Measurements from ENCODE around the gene KLHL29. TPM values are rescaled to one million over a fixed set of nuclear protein-coding genes. Genes with fewer than 3 reads are reported as not detected.

KLHL29 gene
- polyA plus RNA-seq, 1 donor from 2014 or later: 42.4 TPM

GRCh38 chr2:23500836-23501235 is 115.9 kb downstream of the KLHL29 start:
- Histone ChIP-seq H3F3A (ENCODE audit: insufficient read depth, low read length, poor library complexity, severe bottlenecking) (no peaks in the 10 kb centered on the region), H3K36me3 (ENCODE audit: insufficient read depth, low read length) (no peaks in the 10 kb centered on the region), H3K4me2 (ENCODE audit: low read length) (no peak overlapping the region), H3K27ac (ENCODE audit: low read length) (no peak overlapping the region), H4K20me1 (ENCODE audit: insufficient read depth) (peaks cover 16% of the 10 kb centered on the region), H3K27me3 (ENCODE audit: insufficient read depth, low read depth, low read length) (no peaks in the 10 kb centered on the region), H3K9ac (ENCODE audit: low read length) (no peak overlapping the region), H2AFZ (ENCODE audit: low read depth, low read length) (no peak overlapping the region), H3K9me2 (ENCODE audit: insufficient read depth, low read length) (no peaks in the 10 kb centered on the region), H3K9me3 (ENCODE audit: low read length) (no peaks in the 10 kb centered on the region), H3K79me2 (replicated peaks; ENCODE audit: insufficient read depth, low read length) (no peaks in the 10 kb centered on the region), H3K4me3 (ENCODE audit: low read length) (no peak overlapping the region)
- TF ChIP-seq, protein P1, sequence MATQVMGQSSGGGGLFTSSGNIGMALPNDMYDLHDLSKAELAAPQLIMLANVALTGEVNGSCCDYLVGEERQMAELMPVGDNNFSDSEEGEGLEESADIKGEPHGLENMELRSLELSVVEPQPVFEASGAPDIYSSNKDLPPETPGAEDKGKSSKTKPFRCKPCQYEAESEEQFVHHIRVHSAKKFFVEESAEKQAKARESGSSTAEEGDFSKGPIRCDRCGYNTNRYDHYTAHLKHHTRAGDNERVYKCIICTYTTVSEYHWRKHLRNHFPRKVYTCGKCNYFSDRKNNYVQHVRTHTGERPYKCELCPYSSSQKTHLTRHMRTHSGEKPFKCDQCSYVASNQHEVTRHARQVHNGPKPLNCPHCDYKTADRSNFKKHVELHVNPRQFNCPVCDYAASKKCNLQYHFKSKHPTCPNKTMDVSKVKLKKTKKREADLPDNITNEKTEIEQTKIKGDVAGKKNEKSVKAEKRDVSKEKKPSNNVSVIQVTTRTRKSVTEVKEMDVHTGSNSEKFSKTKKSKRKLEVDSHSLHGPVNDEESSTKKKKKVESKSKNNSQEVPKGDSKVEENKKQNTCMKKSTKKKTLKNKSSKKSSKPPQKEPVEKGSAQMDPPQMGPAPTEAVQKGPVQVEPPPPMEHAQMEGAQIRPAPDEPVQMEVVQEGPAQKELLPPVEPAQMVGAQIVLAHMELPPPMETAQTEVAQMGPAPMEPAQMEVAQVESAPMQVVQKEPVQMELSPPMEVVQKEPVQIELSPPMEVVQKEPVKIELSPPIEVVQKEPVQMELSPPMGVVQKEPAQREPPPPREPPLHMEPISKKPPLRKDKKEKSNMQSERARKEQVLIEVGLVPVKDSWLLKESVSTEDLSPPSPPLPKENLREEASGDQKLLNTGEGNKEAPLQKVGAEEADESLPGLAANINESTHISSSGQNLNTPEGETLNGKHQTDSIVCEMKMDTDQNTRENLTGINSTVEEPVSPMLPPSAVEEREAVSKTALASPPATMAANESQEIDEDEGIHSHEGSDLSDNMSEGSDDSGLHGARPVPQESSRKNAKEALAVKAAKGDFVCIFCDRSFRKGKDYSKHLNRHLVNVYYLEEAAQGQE (IDR thresholded peaks at IDR 0.05; ENCODE audit: borderline replicate concordance): no peak
- TF ChIP-seq CTCF (IDR thresholded peaks at IDR 0.05; ENCODE audit: poor library complexity, severe bottlenecking) (no peak), SMC3 (conservative IDR thresholded peaks at IDR 0.05; ENCODE audit: poor library complexity) (no peak), POLR2AphosphoS5 (IDR thresholded peaks at IDR 0.05) (no peak), EZH2 (IDR thresholded peaks at IDR 0.05; ENCODE audit: borderline replicate concordance, insufficient read depth, low read length, poor library complexity, severe bottlenecking) (no peak), MXI1 (conservative IDR thresholded peaks at IDR 0.05; ENCODE audit: poor library complexity, severe bottlenecking) (no peak), EP300 (conservative IDR thresholded peaks at IDR 0.05; ENCODE audit: poor library complexity, severe bottlenecking) (no peak), TAF1 (IDR thresholded peaks at IDR 0.05; ENCODE audit: low read depth) (no peak), RAD21 (conservative IDR thresholded peaks at IDR 0.05) (no peak)

GRCh38 chr2:23502096-23502495 is 117.1 kb downstream of the KLHL29 start:
- no peak overlapping the region for H3K27ac ChIP-seq (ENCODE audit: low read length)
- H3K9ac ChIP-seq (ENCODE audit: low read length): no peak overlapping the region
- no peak overlapping the region for H3K4me3 ChIP-seq (ENCODE audit: low read length)

More at GRCh38 chr2:23502096-23502495, 117.1 kb downstream of the KLHL29 start:
- no peaks in the 10 kb centered on the region for H3K27me3 ChIP-seq (ENCODE audit: insufficient read depth, low read depth, low read length)
- H3F3A ChIP-seq (ENCODE audit: insufficient read depth, low read length, poor library complexity, severe bottlenecking): no peaks in the 10 kb centered on the region
- no peaks in the 10 kb centered on the region for H3K9me2 ChIP-seq (ENCODE audit: insufficient read depth, low read length)
- H4K20me1 ChIP-seq (ENCODE audit: insufficient read depth): peaks cover 15% of the 10 kb centered on the region
- H2AFZ ChIP-seq (ENCODE audit: low read depth, low read length): no peak overlapping the region
- no peaks in the 10 kb centered on the region for H3K9me3 ChIP-seq (ENCODE audit: low read length)
- peak; percentile 5 for TF ChIP-seq POLR2AphosphoS5 (IDR thresholded peaks at IDR 0.05)
- TF ChIP-seq, protein P1 (IDR thresholded peaks at IDR 0.05; ENCODE audit: borderline replicate concordance): no peak
- H3K4me2 ChIP-seq (ENCODE audit: low read length): no peak overlapping the region
- H3K79me2 ChIP-seq (replicated peaks; ENCODE audit: insufficient read depth, low read length): no peaks in the 10 kb centered on the region
- no peaks in the 10 kb centered on the region for H3K36me3 ChIP-seq (ENCODE audit: insufficient read depth, low read length)
